CD8-positive, alpha-beta memory T cell (primary cell): Measurements from ENCODE around the gene INPPL1. TPM values are rescaled to one million over a fixed set of nuclear protein-coding genes. Genes with fewer than 3 reads are reported as not detected.
"Not testable (repeated sequence)": the region's sequence is repeated elsewhere in the genome, so short reads cannot be mapped to it uniquely, and the experiment has no call there.

Experiments used
- CTCF ChIA-PET: fragments of 350-600 bp; sonication (Branson Sonifier 250); formaldehyde crosslinking; loops from one replicate; lab custom pipeline; 2021; ENCODE audit warnings: antibody characterized with exemption; lab: Charles Lee
- POLR2A ChIA-PET: fragments of 350-600 bp; sonication (Branson Sonifier 250); formaldehyde crosslinking; loops from one replicate; lab custom pipeline; 2021; ENCODE audit warnings: antibody characterized with exemption; lab: Charles Lee
- DNase-seq, 5 donors: peaks; one replicate each; pipeline versions ENCODE4 v3.0.0 to v3.0.0-alpha.2; 2020 to 2022; ENCODE audit warnings: mixed read lengths in 1 of 5
- H3K27ac ChIP-seq: one replicate; pipeline ENCODE4 v1.7.0; 2013; ENCODE audit warnings: low read depth, mild to moderate bottlenecking, low read length, moderate library complexity
- H3K27me3 ChIP-seq: 2 replicates; pipeline ENCODE4 v1.7.0; 2013; ENCODE audit warnings: low read length, mild to moderate bottlenecking; ENCODE audit not compliant: insufficient read depth, poor library complexity, severe bottlenecking
- H3K36me3 ChIP-seq: 2 replicates; pipeline ENCODE4 v1.7.0; 2013; ENCODE audit warnings: mild to moderate bottlenecking, low read length, moderate library complexity; ENCODE audit not compliant: insufficient read depth
- H3K4me1 ChIP-seq: 2 replicates; pipeline ENCODE4 v1.7.0; 2013; ENCODE audit warnings: mild to moderate bottlenecking, low read length, moderate library complexity; ENCODE audit not compliant: insufficient read depth
- H3K4me3 ChIP-seq: 2 replicates; pipeline ENCODE4 v1.7.0; 2013; ENCODE audit warnings: mild to moderate bottlenecking, low read length
- H3K9me3 ChIP-seq: 2 replicates; pipeline ENCODE4 v1.7.0; 2013; ENCODE audit warnings: mild to moderate bottlenecking, low read length
- H3K27ac Mint-ChIP-seq, 8 donors: one replicate each; pipeline ENCODE4 v1.8.0; 2020 to 2021; ENCODE audit warnings: mixed read lengths in 8 of 8, mild to moderate bottlenecking in 6 of 8, inconsistent platforms in 3 of 8, moderate library complexity in 3 of 8
- H3K27me3 Mint-ChIP-seq, 2 donors: one replicate each; pipeline ENCODE4 v1.8.0; 2020 to 2021; ENCODE audit warnings: mixed read lengths in 2 of 2, mild to moderate bottlenecking in 1 of 2, moderate library complexity in 1 of 2
- H3K36me3 Mint-ChIP-seq, 3 donors: one replicate each; pipeline ENCODE4 v1.8.0; 2020 to 2021; ENCODE audit warnings: mixed read lengths in 3 of 3, inconsistent platforms in 1 of 3, mild to moderate bottlenecking in 1 of 3
- H3K4me1 Mint-ChIP-seq, 3 donors: one replicate each; pipeline ENCODE4 v1.8.0; 2020 to 2021; ENCODE audit warnings: mixed read lengths in 3 of 3, inconsistent platforms in 1 of 3, mild to moderate bottlenecking in 1 of 3
- H3K4me3 Mint-ChIP-seq, 7 donors: one replicate each; pipeline ENCODE4 v1.8.0; 2020 to 2021; ENCODE audit warnings: mixed read lengths in 7 of 7, mild to moderate bottlenecking in 6 of 7, moderate library complexity in 4 of 7, inconsistent platforms in 2 of 7
- H3K9me3 Mint-ChIP-seq, 5 donors: one replicate each; pipeline ENCODE4 v1.8.0; 2020 to 2022; ENCODE audit warnings: mixed read lengths in 5 of 5, mild to moderate bottlenecking in 3 of 5, moderate library complexity in 2 of 5, inconsistent platforms in 1 of 5
- polyA plus RNA-seq: library from polyadenylated mRNA; unstranded; fragments of 300-500 nt; fragmentation: Illumina TruSeq; gene quantifications from one replicate; pipeline ENCODE4 v1.2.3, GENCODE V29; 2021
- total RNA-seq, 2 experiments: library from RNA; stranded (reverse); gene quantifications; one replicate each; pipeline ENCODE4 v1.2.3, GENCODE V29; 2021

The INPPL1 gene
- total and polyA plus RNA-seq, 3 experiments from 2014 or later: 11.3 to 103 (median 97.2) TPM

DNA sequence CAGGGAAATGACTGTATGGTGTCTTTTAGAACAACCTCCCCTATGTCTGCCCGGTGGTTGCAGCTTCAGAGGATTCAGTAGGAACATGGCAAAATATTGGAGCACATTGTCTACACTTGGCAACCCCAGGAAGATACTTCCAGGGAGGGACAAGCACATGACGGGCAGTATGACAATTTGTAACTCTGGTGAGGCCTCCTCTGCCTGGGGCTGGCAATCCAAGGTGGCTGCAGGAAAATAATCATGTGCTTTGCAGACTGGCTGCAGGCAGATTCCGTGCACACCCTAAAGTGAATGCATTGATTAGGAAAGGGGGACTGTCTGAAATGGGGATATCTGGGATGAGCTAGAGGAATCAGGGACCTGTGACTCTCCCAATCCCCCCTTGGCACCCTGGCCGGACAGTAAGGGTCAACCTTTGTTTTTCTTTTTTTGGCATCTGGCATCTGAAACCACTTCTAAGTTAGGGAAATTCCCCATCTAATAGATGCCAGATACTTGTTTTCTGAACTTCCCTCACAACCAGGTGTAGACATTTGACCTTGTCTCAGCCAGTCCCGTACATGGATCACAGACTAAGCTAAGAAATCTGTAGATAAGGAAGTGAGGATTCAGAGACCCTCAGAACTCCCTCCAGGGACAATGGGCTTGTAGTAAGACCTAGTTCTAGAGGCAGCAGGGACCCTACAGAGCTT, 29.9 kb downstream of the INPPL1 start:
- no peaks in the 10 kb centered on the region for H3K36me3 ChIP-seq
- DNase-seq: no peak
- Mint-ChIP-seq H3K36me3 (no peaks in the 10 kb centered on the region), H3K27me3 (peaks cover 18 to 41% of the 10 kb centered on the region in 2 donors), H3K9me3 (no peaks in the 10 kb centered on the region), H3K27ac (no peak overlapping the region), H3K4me1 (no peaks in the 10 kb centered on the region), H3K4me3 (no peak overlapping the region)
- ChIA-PET CTCF (no interaction called here), POLR2A (interaction anchor here (1.0 to 1.1 kb wide), 2 partner anchors 9 to 14 kb away, joined by 3 read pairs; no protein-coding TSS in a partner anchor)
- no peaks in the 10 kb centered on the region for H3K27me3 ChIP-seq
- no peak overlapping the region for H3K27ac ChIP-seq
- no peaks in the 10 kb centered on the region for H3K9me3 ChIP-seq
- no peak overlapping the region for H3K4me3 ChIP-seq
- no peaks in the 10 kb centered on the region for H3K4me1 ChIP-seq

DNA sequence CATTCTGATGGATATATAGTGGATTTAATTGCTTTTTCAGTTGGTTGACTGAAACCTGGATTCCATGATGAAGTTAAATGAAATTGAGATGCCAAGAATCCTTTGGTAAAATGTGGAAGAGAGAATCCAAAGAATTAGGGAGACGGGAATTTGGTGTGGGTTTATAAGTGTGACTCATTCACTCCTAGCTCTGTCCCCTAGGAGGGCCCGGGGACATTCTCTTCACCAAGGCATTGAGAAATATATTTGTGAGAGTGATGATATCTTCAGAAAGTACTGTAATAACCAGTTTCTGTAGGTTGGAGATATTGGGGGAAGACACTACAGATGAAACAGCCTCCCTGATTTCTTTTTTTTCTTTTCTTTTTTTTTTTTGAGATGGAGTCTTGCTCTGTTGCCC, 33.0 kb downstream of the INPPL1 start:
- Mint-ChIP-seq H3K27ac (no peak overlapping the region), H3K4me3 (no peak overlapping the region), H3K36me3 (no peaks in the 10 kb centered on the region), H3K4me1 (no peaks in the 10 kb centered on the region), H3K9me3 (no peaks in the 10 kb centered on the region), H3K27me3 (peaks cover 6 to 29% of the 10 kb centered on the region in 2 donors)
- H3K4me3 ChIP-seq: no peak overlapping the region
- ChIA-PET CTCF (interaction anchor here (0.8 to 0.9 kb wide), 2 partner anchors 22 to 75 kb away, joined by 3 read pairs; no protein-coding TSS in a partner anchor), POLR2A (no interaction called here)
- no peaks in the 10 kb centered on the region for H3K27me3 ChIP-seq
- no peak overlapping the region for H3K27ac ChIP-seq
- DNase-seq: no peak
- H3K9me3 ChIP-seq: no peaks in the 10 kb centered on the region
- H3K4me1 ChIP-seq: no peaks in the 10 kb centered on the region
- H3K36me3 ChIP-seq: no peaks in the 10 kb centered on the region

DNA sequence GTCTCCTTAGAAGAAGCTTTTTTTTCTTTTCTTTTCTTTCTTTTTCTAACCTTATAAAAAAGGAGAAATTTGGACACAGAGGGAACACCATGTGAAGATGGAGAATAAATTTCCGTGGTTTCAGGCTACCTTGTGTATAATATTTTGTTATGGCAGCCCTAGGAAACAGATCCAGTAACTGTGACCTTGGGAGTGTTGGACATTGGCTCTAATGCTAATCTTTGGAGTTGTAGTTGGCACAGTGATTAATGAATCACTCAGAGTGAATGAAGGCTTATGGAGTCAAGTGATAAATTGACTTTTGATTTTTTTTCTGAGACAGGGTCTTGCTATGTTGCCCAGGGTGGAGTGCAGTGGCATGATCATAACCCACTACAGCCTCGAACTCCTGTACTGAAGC, 34.9 kb downstream of the INPPL1 start:
- DNase-seq: no peak
- CTCF ChIA-PET: no interaction called here
- Mint-ChIP-seq H3K27me3 (peaks cover 6 to 25% of the 10 kb centered on the region in 2 donors), H3K4me1 (no peaks in the 10 kb centered on the region), H3K36me3 (no peaks in the 10 kb centered on the region), H3K4me3 (no peak overlapping the region), H3K9me3 (no peaks in the 10 kb centered on the region), H3K27ac (no peak overlapping the region)
- Histone ChIP-seq H3K9me3 (no peaks in the 10 kb centered on the region), H3K36me3 (no peaks in the 10 kb centered on the region), H3K4me3 (no peak overlapping the region), H3K27me3 (no peaks in the 10 kb centered on the region), H3K27ac (no peak overlapping the region), H3K4me1 (no peaks in the 10 kb centered on the region)
- POLR2A ChIA-PET: no interaction called here

DNA sequence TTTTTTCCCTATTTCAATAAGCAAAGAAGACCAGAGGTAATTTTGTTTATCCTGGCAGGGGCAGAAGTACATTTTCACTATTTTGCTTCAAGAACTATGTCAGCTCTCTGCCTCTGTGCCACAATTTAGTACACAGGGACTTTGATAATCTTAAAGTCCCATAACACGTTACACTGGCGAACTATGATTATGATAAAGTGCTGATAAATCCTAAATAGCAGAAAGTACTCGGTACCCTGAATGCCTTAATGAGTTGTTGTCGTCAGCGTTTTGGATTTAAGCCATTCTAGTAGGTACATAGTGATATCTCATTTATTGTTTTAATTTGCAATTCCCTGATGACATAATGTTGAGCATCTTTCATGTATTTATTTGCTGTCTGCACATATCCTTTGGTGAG, 36.0 kb downstream of the INPPL1 start:
- ChIA-PET CTCF (no interaction called here), POLR2A (no interaction called here)
- H3K4me1 Mint-ChIP-seq: no peaks in the 10 kb centered on the region
- DNase-seq: no peak
- Histone ChIP-seq H3K27ac (no peak overlapping the region), H3K4me1 (no peaks in the 10 kb centered on the region), H3K9me3 (no peaks in the 10 kb centered on the region), H3K36me3 (no peaks in the 10 kb centered on the region), H3K4me3 (no peak overlapping the region), H3K27me3 (no peaks in the 10 kb centered on the region)
- no peaks in the 10 kb centered on the region for H3K36me3 Mint-ChIP-seq
- no peak overlapping the region for H3K27ac Mint-ChIP-seq
- H3K27me3 Mint-ChIP-seq: peaks cover 4 to 26% of the 10 kb centered on the region in 2 donors
- no peaks in the 10 kb centered on the region for H3K9me3 Mint-ChIP-seq
- no peak overlapping the region for H3K4me3 Mint-ChIP-seq

DNA sequence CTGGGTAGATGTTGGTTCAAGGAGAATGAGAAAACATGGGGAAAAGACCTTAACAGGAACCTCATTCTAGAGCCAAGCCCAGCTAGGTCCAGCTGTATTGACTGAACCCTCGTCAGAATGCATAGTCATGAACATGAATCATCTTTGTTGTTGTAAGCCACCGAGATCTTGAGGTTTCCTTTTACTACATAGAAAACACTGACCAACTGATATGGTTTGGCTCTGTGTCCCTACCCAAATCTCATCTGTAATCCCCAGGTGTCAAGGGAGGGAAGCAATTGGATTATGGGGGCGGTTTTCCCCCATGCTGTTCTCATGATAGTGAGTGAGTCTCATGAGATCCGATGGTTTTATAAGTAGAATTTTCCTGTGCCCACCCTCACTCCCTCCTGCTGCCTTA, 38.8 kb downstream of the INPPL1 start:
- no peaks in the 10 kb centered on the region for H3K9me3 Mint-ChIP-seq
- POLR2A ChIA-PET: no interaction called here
- Histone ChIP-seq H3K9me3 (no peaks in the 10 kb centered on the region), H3K27me3 (no peaks in the 10 kb centered on the region), H3K27ac (no peak overlapping the region), H3K36me3 (no peaks in the 10 kb centered on the region), H3K4me3 (no peak overlapping the region), H3K4me1 (no peaks in the 10 kb centered on the region)
- no peak for DNase-seq
- H3K36me3 Mint-ChIP-seq: no peaks in the 10 kb centered on the region
- CTCF ChIA-PET: no interaction called here
- H3K4me3 Mint-ChIP-seq: no peak overlapping the region
- no peak overlapping the region for H3K27ac Mint-ChIP-seq
- peaks cover 5 to 38% of the 10 kb centered on the region in 2 donors for H3K27me3 Mint-ChIP-seq
- H3K4me1 Mint-ChIP-seq: no peaks in the 10 kb centered on the region

DNA sequence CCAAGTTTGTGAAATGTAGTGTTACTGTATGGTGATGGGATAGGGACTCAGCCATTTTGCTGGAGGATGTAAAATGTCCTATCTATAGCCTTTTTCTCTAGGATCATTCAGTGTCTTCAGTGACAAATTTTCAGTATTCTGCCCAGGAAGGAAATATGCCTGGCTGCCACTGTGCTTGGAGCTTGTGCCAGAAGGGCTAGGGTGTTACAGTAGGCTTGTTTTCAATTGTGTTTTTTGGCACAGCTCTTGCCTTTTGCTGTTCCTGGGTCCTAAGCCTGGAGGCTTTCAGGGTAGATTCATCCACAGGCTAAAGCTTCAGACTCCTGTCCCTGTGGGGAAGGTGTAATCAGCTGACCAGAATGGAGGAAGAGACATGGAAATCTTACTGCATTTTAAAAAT, 41.4 kb downstream of the INPPL1 start:
- no peak overlapping the region for H3K4me3 ChIP-seq
- H3K27me3 ChIP-seq: no peaks in the 10 kb centered on the region
- Mint-ChIP-seq H3K36me3 (no peaks in the 10 kb centered on the region), H3K4me3 (no peak overlapping the region), H3K4me1 (peaks cover 3 to 11% (median 7%) of the 10 kb centered on the region in 3 donors), H3K27ac (no peak overlapping the region), H3K27me3 (peaks cover 5 to 51% of the 10 kb centered on the region in 2 donors), H3K9me3 (no peaks in the 10 kb centered on the region)
- ChIA-PET CTCF (no interaction called here), POLR2A (no interaction called here)
- no peaks in the 10 kb centered on the region for H3K9me3 ChIP-seq
- H3K4me1 ChIP-seq: no peaks in the 10 kb centered on the region
- DNase-seq: no peak
- no peak overlapping the region for H3K27ac ChIP-seq
- no peaks in the 10 kb centered on the region for H3K36me3 ChIP-seq

DNA sequence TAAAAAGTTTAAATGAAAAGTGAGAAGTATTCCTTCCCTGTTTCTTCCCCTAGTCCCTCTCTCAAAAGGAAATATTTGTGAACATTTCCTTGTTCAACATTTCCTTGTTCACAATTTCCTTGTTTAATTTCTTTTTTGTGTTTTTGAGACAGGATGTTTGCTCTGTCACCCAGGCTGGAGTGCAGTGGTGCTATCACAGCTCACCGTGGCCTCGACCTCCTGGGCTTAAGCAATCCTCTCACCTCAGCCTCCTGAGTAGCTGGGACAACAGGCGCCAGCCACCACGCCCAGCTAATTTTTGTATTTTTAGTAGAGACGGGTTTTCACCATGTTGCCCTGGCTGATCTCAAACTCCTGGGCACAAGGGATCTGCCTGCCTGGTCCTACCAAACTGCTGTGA, 42.4 kb downstream of the INPPL1 start:
- H3K4me3 Mint-ChIP-seq, H3K4me1 ChIP-seq, H3K27ac Mint-ChIP-seq, H3K36me3 ChIP-seq, H3K4me3 ChIP-seq, H3K9me3 Mint-ChIP-seq, DNase-seq, H3K9me3 ChIP-seq, H3K27ac ChIP-seq, CTCF ChIA-PET, H3K36me3 Mint-ChIP-seq, H3K27me3 ChIP-seq: not testable (repeated sequence)
- POLR2A ChIA-PET: interaction anchor here (0.7 kb wide), 1 partner anchor 157 kb away, joined by 3 read pairs; no protein-coding TSS in a partner anchor
- peaks cover 3 to 11% (median 7%) of the 10 kb centered on the region in 3 donors for H3K4me1 Mint-ChIP-seq
- peaks cover 4 to 54% of the 10 kb centered on the region in 2 donors for H3K27me3 Mint-ChIP-seq

DNA sequence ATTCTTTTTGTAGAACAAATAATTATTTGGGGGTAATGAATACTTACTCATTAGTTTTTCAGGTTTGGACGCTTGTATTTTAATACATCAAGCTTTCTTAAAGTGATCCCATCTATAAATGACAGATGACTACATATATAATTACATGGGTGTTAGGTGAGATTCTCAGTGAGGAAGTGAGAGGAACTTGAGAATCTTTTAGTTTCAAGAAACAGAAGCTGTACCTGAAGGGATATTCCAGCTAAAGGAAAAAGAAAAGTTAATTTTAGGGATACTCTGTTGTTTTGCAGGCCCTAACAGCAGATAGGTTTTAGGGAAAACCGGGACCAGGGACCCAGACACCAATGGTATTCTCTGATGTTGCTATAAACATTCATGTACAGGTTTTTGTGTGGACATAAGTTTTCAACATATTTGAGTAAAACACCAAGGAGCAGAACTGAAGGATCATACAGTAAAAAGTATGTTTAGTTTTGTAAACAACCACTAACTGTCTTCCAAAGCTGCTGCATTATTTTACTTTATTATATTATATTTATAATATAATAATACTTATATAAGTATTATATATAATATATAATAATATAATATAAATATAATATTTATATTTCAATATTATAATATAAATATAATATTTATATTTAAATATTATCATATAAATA, 43.5 kb downstream of the INPPL1 start:
- Histone ChIP-seq H3K9me3 (no peaks in the 10 kb centered on the region), H3K4me1 (no peaks in the 10 kb centered on the region), H3K27me3 (no peaks in the 10 kb centered on the region), H3K4me3 (no peak overlapping the region), H3K36me3 (no peaks in the 10 kb centered on the region), H3K27ac (no peak overlapping the region)
- Mint-ChIP-seq H3K4me3 (no peak overlapping the region), H3K27ac (no peak overlapping the region), H3K9me3 (no peaks in the 10 kb centered on the region), H3K4me1 (peaks cover 3 to 11% (median 7%) of the 10 kb centered on the region in 3 donors), H3K36me3 (no peaks in the 10 kb centered on the region), H3K27me3 (peaks cover 4 to 48% of the 10 kb centered on the region in 2 donors)
- POLR2A ChIA-PET: interaction anchor here (0.6 kb wide), 1 partner anchor 1807 kb away, joined by 3 read pairs; no protein-coding TSS in a partner anchor
- CTCF ChIA-PET: interaction anchor here (1.0 kb wide), 1 partner anchor 57 kb away, joined by 3 read pairs; no protein-coding TSS in a partner anchor
- DNase-seq: no peak
